HG03103 (cell line): ENCODE results near the gene C19orf33.
"Not testable (repeated sequence)": the region's sequence is repeated elsewhere in the genome, so short reads cannot be mapped to it uniquely, and the experiment has no call there.

Source experiments
- ATAC-seq: cut with Tn5 transposase; IDR thresholded peaks from one replicate; pipeline ENCODE4 v1.9.1; 2021; ENCODE audit warnings: low read depth; ENCODE audit not compliant: unreplicated experiment

The C19orf33 gene

GRCh38 chr19:38303517-38304351, at the start of gene C19orf33:
TSS of gene C19orf33 (plus strand) at chr19:38304251. CDS start at chr19:38304262, 11 bp downstream.
- ATAC-seq, result no peak

GRCh38 chr19:38255383-38256014, 48.6 kb upstream of the C19orf33 start:
- ATAC-seq, result no peak

GRCh38 chr19:38261942-38262341, 42.1 kb upstream of the C19orf33 start:
- not testable (repeated sequence) for ATAC-seq

GRCh38 chr19:38262585-38263268, 41.3 kb upstream of the C19orf33 start:
- ATAC-seq, result no peak

GRCh38 chr19:38263689-38264485, 40.2 kb upstream of the C19orf33 start:
- ATAC-seq, result no peak

GRCh38 chr19:38264486-38265212, 39.4 kb upstream of the C19orf33 start, which contains the start of gene SPINT2:
TSS of gene SPINT2 (plus strand) at chr19:38264573. CDS start at chr19:38264893, 320 bp downstream.
- no peak for ATAC-seq

GRCh38 chr19:38265213-38265861, 38.7 kb upstream of the C19orf33 start:
- ATAC-seq, result no peak

- no peak for ATAC-seq
These were observed 38.1 kb upstream of the C19orf33 start for GRCh38 chr19:38265921-38266429.

- ATAC-seq, result no peak
These were observed 37.0 kb upstream of the C19orf33 start for GRCh38 chr19:38266981-38267597.

- no peak for ATAC-seq
These were observed 36.1 kb upstream of the C19orf33 start for GRCh38 chr19:38267761-38268483.

- no peak for ATAC-seq
These were observed 35.5 kb upstream of the C19orf33 start for GRCh38 chr19:38268539-38268938.

GRCh38 chr19:38270587-38271167, 33.4 kb upstream of the C19orf33 start:
- ATAC-seq, result no peak

- no peak for ATAC-seq
These were observed 30.6 kb upstream of the C19orf33 start for GRCh38 chr19:38273499-38273898.

GRCh38 chr19:38274739-38275138, 29.3 kb upstream of the C19orf33 start:
- ATAC-seq, result no peak

GRCh38 chr19:38276942-38277517, 27.0 kb upstream of the C19orf33 start:
- ATAC-seq, result no peak

GRCh38 chr19:38277549-38277948, 26.5 kb upstream of the C19orf33 start:
- ATAC-seq, result no peak

- no peak for ATAC-seq
These were observed 25.9 kb upstream of the C19orf33 start for GRCh38 chr19:38277969-38278680.
